Measurements from ENCODE around the gene FLVCR2.

FLVCR2 gene

DNA sequence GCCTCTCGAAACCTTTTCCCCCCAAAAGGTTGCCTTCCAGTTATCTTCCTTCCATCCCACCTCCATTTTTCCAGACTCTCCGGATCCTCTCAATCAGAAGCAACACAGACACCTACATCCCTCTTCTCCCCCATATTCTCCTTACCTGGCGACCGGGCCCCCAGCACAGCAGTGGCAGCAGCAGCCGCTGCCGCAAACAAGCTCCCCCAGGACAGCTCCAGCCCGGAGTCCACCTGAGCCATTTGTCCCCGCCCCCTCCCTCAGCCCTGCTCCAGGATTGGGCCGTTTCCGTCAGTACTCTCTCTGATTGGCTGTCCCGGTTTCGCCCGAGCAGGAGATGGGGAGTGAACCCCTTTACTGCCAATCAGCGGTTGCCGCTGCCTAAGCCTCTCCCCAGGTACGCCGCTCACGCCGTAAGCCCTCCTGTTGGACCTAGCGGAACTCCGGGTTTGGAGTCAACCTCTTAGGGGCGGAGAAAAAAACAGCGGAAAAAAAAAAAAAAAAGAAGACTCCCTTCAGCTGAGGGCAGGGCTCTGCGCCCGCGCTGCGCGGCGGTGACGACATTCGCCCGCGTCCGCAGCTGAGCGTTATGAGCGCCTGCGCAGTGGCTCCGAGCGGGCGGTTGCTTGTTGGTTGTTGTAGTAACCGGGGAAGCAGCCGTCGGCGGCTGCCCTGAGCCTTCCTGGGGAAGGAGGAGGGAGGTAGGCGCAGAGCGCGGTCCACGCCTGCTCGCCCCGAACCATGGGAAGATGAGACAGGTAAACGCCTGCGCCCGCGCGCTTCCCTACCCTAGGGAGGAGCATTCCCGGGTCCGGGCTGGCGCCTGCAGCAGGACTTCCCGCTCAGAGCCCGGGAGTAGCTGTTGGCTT is 82.4 kb downstream of the FLVCR2 start, which contains the start of the genes ERG28 and TTLL5 (continued):
- TF ChIP-seq, protein P1, sequence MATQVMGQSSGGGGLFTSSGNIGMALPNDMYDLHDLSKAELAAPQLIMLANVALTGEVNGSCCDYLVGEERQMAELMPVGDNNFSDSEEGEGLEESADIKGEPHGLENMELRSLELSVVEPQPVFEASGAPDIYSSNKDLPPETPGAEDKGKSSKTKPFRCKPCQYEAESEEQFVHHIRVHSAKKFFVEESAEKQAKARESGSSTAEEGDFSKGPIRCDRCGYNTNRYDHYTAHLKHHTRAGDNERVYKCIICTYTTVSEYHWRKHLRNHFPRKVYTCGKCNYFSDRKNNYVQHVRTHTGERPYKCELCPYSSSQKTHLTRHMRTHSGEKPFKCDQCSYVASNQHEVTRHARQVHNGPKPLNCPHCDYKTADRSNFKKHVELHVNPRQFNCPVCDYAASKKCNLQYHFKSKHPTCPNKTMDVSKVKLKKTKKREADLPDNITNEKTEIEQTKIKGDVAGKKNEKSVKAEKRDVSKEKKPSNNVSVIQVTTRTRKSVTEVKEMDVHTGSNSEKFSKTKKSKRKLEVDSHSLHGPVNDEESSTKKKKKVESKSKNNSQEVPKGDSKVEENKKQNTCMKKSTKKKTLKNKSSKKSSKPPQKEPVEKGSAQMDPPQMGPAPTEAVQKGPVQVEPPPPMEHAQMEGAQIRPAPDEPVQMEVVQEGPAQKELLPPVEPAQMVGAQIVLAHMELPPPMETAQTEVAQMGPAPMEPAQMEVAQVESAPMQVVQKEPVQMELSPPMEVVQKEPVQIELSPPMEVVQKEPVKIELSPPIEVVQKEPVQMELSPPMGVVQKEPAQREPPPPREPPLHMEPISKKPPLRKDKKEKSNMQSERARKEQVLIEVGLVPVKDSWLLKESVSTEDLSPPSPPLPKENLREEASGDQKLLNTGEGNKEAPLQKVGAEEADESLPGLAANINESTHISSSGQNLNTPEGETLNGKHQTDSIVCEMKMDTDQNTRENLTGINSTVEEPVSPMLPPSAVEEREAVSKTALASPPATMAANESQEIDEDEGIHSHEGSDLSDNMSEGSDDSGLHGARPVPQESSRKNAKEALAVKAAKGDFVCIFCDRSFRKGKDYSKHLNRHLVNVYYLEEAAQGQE (tag by site-specific recombination; IDR thresholded peaks at IDR 0.05): peak; percentile 49; the same call in 1 of the 2 replicates
- TF ChIP-seq ZNF202 (tag by site-specific recombination; IDR thresholded peaks at IDR 0.05; ENCODE audit: borderline replicate concordance): no peak
- no peak for TF ChIP-seq ZNF610 (tag by site-specific recombination; IDR thresholded peaks at IDR 0.05; ENCODE audit: borderline replicate concordance)
- no peak for TF ChIP-seq ZBTB1 (tag by site-specific recombination; IDR thresholded peaks at IDR 0.05)
- TF ChIP-seq ZNF184 (tag by site-specific recombination; IDR thresholded peaks at IDR 0.05): no peak
- peak; percentile 73; the same call in 1 of the 2 replicates for TF ChIP-seq ZNF280D (tag by site-specific recombination; IDR thresholded peaks at IDR 0.05)
- TF ChIP-seq ZNF514 (tag by site-specific recombination; IDR thresholded peaks at IDR 0.05): no peak
- peak; percentile 99 for TF ChIP-seq ZNF394 (tag by site-specific recombination; IDR thresholded peaks at IDR 0.05; ENCODE audit: borderline replicate concordance)
- no peak for TF ChIP-seq ZNF24 (tag by site-specific recombination; IDR thresholded peaks at IDR 0.05)
- no peak for TF ChIP-seq ZNF529 (tag by site-specific recombination; IDR thresholded peaks at IDR 0.05; ENCODE audit: insufficient replicate concordance)
- peak; percentile 61 for TF ChIP-seq ZBTB8A (tag by site-specific recombination; IDR thresholded peaks at IDR 0.05)
- TF ChIP-seq GFI1B (tag by site-specific recombination; IDR thresholded peaks at IDR 0.05): no peak
- no peak for TF ChIP-seq MZF1 (tag by site-specific recombination; IDR thresholded peaks at IDR 0.05; ENCODE audit: borderline replicate concordance)
- peak; percentile 76; the same call in 1 of the 2 replicates for TF ChIP-seq ZXDB (tag by site-specific recombination; IDR thresholded peaks at IDR 0.05)
- TF ChIP-seq ZNF2 (tag by site-specific recombination; IDR thresholded peaks at IDR 0.05): peak; percentile 25; the same call in 1 of the 2 replicates
- no peak for TF ChIP-seq ZNF266 (tag by site-specific recombination; IDR thresholded peaks at IDR 0.05; ENCODE audit: low read depth)
- no peak for TF ChIP-seq BCL11A (tag by site-specific recombination; IDR thresholded peaks at IDR 0.05; ENCODE audit: low read depth)
- no peak for TF ChIP-seq ZNF626 (tag by site-specific recombination; IDR thresholded peaks at IDR 0.05)
- no peak for TF ChIP-seq KLF16 (tag by site-specific recombination; IDR thresholded peaks at IDR 0.05)
- TF ChIP-seq SALL2 (tag by site-specific recombination; IDR thresholded peaks at IDR 0.05; ENCODE audit: borderline replicate concordance): no peak
- peak; percentile 25; the same call in 1 of the 2 replicates for TF ChIP-seq ZNF391 (tag by site-specific recombination; IDR thresholded peaks at IDR 0.05; ENCODE audit: borderline replicate concordance, low read depth)
- TF ChIP-seq ZNF837 (tag by site-specific recombination; IDR thresholded peaks at IDR 0.05): no peak
- TF ChIP-seq, protein P2, sequence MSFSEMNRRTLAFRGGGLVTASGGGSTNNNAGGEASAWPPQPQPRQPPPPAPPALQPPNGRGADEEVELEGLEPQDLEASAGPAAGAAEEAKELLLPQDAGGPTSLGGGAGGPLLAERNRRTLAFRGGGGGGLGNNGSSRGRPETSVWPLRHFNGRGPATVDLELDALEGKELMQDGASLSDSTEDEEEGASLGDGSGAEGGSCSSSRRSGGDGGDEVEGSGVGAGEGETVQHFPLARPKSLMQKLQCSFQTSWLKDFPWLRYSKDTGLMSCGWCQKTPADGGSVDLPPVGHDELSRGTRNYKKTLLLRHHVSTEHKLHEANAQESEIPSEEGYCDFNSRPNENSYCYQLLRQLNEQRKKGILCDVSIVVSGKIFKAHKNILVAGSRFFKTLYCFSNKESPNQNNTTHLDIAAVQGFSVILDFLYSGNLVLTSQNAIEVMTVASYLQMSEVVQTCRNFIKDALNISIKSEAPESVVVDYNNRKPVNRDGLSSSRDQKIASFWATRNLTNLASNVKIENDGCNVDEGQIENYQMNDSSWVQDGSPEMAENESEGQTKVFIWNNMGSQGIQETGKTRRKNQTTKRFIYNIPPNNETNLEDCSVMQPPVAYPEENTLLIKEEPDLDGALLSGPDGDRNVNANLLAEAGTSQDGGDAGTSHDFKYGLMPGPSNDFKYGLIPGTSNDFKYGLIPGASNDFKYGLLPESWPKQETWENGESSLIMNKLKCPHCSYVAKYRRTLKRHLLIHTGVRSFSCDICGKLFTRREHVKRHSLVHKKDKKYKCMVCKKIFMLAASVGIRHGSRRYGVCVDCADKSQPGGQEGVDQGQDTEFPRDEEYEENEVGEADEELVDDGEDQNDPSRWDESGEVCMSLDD (tag by site-specific recombination; IDR thresholded peaks at IDR 0.05): peak; percentile 77
- peak; percentile 71 for TF ChIP-seq ZNF341 (tag by site-specific recombination; IDR thresholded peaks at IDR 0.05; ENCODE audit: low read depth)
- TF ChIP-seq, protein P3, sequence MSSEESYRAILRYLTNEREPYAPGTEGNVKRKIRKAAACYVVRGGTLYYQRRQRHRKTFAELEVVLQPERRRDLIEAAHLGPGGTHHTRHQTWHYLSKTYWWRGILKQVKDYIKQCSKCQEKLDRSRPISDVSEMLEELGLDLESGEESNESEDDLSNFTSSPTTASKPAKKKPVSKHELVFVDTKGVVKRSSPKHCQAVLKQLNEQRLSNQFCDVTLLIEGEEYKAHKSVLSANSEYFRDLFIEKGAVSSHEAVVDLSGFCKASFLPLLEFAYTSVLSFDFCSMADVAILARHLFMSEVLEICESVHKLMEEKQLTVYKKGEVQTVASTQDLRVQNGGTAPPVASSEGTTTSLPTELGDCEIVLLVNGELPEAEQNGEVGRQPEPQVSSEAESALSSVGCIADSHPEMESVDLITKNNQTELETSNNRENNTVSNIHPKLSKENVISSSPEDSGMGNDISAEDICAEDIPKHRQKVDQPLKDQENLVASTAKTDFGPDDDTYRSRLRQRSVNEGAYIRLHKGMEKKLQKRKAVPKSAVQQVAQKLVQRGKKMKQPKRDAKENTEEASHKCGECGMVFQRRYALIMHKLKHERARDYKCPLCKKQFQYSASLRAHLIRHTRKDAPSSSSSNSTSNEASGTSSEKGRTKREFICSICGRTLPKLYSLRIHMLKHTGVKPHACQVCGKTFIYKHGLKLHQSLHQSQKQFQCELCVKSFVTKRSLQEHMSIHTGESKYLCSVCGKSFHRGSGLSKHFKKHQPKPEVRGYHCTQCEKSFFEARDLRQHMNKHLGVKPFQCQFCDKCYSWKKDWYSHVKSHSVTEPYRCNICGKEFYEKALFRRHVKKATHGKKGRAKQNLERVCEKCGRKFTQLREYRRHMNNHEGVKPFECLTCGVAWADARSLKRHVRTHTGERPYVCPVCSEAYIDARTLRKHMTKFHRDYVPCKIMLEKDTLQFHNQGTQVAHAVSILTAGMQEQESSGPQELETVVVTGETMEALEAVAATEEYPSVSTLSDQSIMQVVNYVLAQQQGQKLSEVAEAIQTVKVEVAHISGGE (tag by site-specific recombination; conservative IDR thresholded peaks at IDR 0.05; ENCODE audit: low read depth): peak; percentile 67
- peak; percentile 77 for TF ChIP-seq SP3 (tag by site-specific recombination; IDR thresholded peaks at IDR 0.05)
- no peak for TF ChIP-seq RBAK (tag by site-specific recombination; IDR thresholded peaks at IDR 0.05)

Data from HEK293 (cell line).